ENCODE data around the gene TMEM171. TPM values are rescaled to one million over a fixed set of nuclear protein-coding genes. Genes with fewer than 3 reads are reported as not detected.

Gene TMEM171
- total and polyA plus RNA-seq, 2 of the 8 experiments (the other 6 are each of a cell fraction or from before 2014, with no cell fraction given): 1.0 to 2.2 TPM

- no peak for TF ChIP-seq CHD7 (IDR thresholded peaks at IDR 0.05; ENCODE audit: insufficient replicate concordance, low read length)
- no peak for TF ChIP-seq CHD1 (IDR thresholded peaks at IDR 0.05; ENCODE audit: low read depth, low read length)
- no peak for TF ChIP-seq TAF1 (IDR thresholded peaks at IDR 0.05; ENCODE audit: low read depth, low read length)
Measured at GRCh38 chr5:73104326-73104725, 16.0 kb upstream of the TMEM171 start (continued).
